ENCODE measurements around the gene VSIG10.

DNA sequence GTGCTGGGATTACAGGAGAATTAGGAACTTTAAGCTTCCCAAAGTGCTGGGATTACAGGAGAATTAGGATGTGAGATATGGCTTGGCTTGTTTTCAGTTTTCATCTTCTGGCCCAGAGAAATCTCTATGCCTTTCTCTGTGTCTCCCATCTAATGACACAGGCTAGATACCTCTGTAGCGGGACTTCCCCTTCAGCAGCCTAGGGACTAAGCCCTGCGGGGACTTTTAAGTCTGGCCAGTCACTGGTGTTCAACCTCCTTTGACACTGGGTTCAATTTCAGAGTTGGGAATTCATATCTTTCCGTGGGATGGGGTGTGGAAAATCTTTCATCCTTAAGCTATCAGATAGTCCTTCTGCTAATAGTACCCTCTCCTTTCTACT is 81.1 kb downstream of the VSIG10 start:
- TF ChIP-seq, protein P1, sequence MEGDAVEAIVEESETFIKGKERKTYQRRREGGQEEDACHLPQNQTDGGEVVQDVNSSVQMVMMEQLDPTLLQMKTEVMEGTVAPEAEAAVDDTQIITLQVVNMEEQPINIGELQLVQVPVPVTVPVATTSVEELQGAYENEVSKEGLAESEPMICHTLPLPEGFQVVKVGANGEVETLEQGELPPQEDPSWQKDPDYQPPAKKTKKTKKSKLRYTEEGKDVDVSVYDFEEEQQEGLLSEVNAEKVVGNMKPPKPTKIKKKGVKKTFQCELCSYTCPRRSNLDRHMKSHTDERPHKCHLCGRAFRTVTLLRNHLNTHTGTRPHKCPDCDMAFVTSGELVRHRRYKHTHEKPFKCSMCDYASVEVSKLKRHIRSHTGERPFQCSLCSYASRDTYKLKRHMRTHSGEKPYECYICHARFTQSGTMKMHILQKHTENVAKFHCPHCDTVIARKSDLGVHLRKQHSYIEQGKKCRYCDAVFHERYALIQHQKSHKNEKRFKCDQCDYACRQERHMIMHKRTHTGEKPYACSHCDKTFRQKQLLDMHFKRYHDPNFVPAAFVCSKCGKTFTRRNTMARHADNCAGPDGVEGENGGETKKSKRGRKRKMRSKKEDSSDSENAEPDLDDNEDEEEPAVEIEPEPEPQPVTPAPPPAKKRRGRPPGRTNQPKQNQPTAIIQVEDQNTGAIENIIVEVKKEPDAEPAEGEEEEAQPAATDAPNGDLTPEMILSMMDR (IDR thresholded peaks at IDR 0.05), result no peak
- TF ChIP-seq POLR2AphosphoS5 (IDR thresholded peaks at IDR 0.05) (no peak), POLR2A (IDR thresholded peaks at IDR 0.05) (no peak), EP300 (IDR thresholded peaks at IDR 0.05; ENCODE audit: low read depth) (no peak)
